ENCODE data around the gene PPM1N.

- no peak for TF ChIP-seq CTCF (conservative IDR thresholded peaks at IDR 0.05 in 1 of 2, IDR thresholded peaks at IDR 0.05 in 1 of 2; ENCODE audit: low read depth in 1 of 2, low read length in 2 of 2)
- no peak for TF ChIP-seq EZH2 (IDR thresholded peaks at IDR 0.05; ENCODE audit: low read length, missing control alignments)
These were observed 8.9 kb upstream of the PPM1N start for GRCh38 chr19:45489216-45489855.
